BLaER1 treated with 17β-estradiol and CSF1 and Interleukin-3, amounts not matched to agents 10 nM and 100 nM (cell line): ENCODE results near the gene DCC.

Source experiments
- H3K27ac ChIP-seq, 11 experiments: shearing (Covaris generic); formaldehyde crosslinking; 2 replicates each; pipeline ENCODE4 v1.8.1; 2022
- H3K27me3 ChIP-seq, 11 experiments: shearing (Covaris generic); formaldehyde crosslinking; 2 replicates each; pipeline ENCODE4 v1.8.1; 2022
- H3K36me3 ChIP-seq, 11 experiments: shearing (Covaris generic); formaldehyde crosslinking; 2 replicates each; pipeline ENCODE4 v1.8.1; 2022
- H3K4me1 ChIP-seq, 10 experiments: shearing (Covaris generic); formaldehyde crosslinking; 2 replicates each; pipeline ENCODE4 v1.8.1; 2022
- H3K4me2 ChIP-seq, 11 experiments: shearing (Covaris generic); formaldehyde crosslinking; 2 replicates each; pipeline ENCODE4 v1.8.1; 2022
- H3K4me3 ChIP-seq, 10 experiments: shearing (Covaris generic); formaldehyde crosslinking; 2 replicates each; pipeline ENCODE4 v1.8.1; 2022
- H3K9ac ChIP-seq, 11 experiments: shearing (Covaris generic); formaldehyde crosslinking; 2 replicates each; pipeline ENCODE4 v1.8.1; 2022
- H3K9me3 ChIP-seq, 11 experiments: shearing (Covaris generic); formaldehyde crosslinking; replicated peaks in 1 of 11; 2 replicates each; pipeline ENCODE4 v1.8.1; 2022
- H4K20me1 ChIP-seq, 11 experiments: shearing (Covaris generic); formaldehyde crosslinking; 2 replicates each; pipeline ENCODE4 v1.8.1; 2022
- Cebpa-rat ChIP-seq, 11 experiments: shearing (Covaris generic); IDR thresholded peaks; 2 replicates each; pipeline ENCODE4 v1.8.1; 2022

Gene DCC

GRCh38 chr18:52991246-52991645, 651.2 kb downstream of the DCC start:
- Histone ChIP-seq H3K4me3 (no peak overlapping the region), H3K27ac (no peak overlapping the region), H3K36me3 (no peaks in the 10 kb centered on the region), H3K4me2 (peak overlapping the region in 4 of 11 experiments; percentile 1 to 20 (median 4); a peak in 4 of 22 replicates), H3K9ac (no peak overlapping the region), H3K4me1 (peaks cover 6 to 16% (median 13%) of the 10 kb centered on the region in 10 experiments; a peak in 19 of 20 replicates), H3K27me3 (no peaks in the 10 kb centered on the region), H4K20me1 (no peaks in the 10 kb centered on the region), H3K9me3 (peaks cover 0 to under 1% (median 0%) of the 10 kb centered on the region in 11 experiments; a peak in 1 of 22 replicates)
- TF ChIP-seq Cebpa-rat (IDR thresholded peaks at IDR 0.05), result no peak

GRCh38 chr18:52992041-52992440, 652.0 kb downstream of the DCC start:
- Histone ChIP-seq H3K36me3 (no peaks in the 10 kb centered on the region), H3K9me3 (no peaks in the 10 kb centered on the region), H3K9ac (no peak overlapping the region), H3K4me3 (no peak overlapping the region), H3K4me2 (peak overlapping the region in 9 of 11 experiments; percentile 1 to 24 (median 12); a peak in 11 of 22 replicates), H4K20me1 (no peaks in the 10 kb centered on the region), H3K27me3 (no peaks in the 10 kb centered on the region), H3K4me1 (peaks cover 6 to 16% (median 13%) of the 10 kb centered on the region in 10 experiments; a peak in 19 of 20 replicates), H3K27ac (no peak overlapping the region)
- no peak for TF ChIP-seq Cebpa-rat (IDR thresholded peaks at IDR 0.05)

GRCh38 chr18:52995875-52996274, 655.9 kb downstream of the DCC start:
- H3K27ac ChIP-seq, result no peak overlapping the region
- H3K9ac ChIP-seq, result no peak overlapping the region
- no peak overlapping the region for H3K4me2 ChIP-seq
- H4K20me1 ChIP-seq, result no peaks in the 10 kb centered on the region
- H3K36me3 ChIP-seq, result no peaks in the 10 kb centered on the region
- H3K9me3 ChIP-seq, result no peaks in the 10 kb centered on the region
- no peak for TF ChIP-seq Cebpa-rat (IDR thresholded peaks at IDR 0.05)
- H3K27me3 ChIP-seq, result no peaks in the 10 kb centered on the region
- H3K4me3 ChIP-seq, result no peak overlapping the region
- H3K4me1 ChIP-seq, result peaks cover 6 to 16% (median 13%) of the 10 kb centered on the region in 10 experiments; a peak in 19 of 20 replicates

GRCh38 chr18:52999633-53000032, 659.6 kb downstream of the DCC start:
- no peak overlapping the region for H3K9ac ChIP-seq
- no peaks in the 10 kb centered on the region for H3K9me3 ChIP-seq
- H3K27ac ChIP-seq, result no peak overlapping the region
- no peaks in the 10 kb centered on the region for H3K36me3 ChIP-seq
- no peaks in the 10 kb centered on the region for H3K27me3 ChIP-seq
- no peaks in the 10 kb centered on the region for H3K4me1 ChIP-seq
- no peak overlapping the region for H3K4me3 ChIP-seq
- TF ChIP-seq Cebpa-rat (IDR thresholded peaks at IDR 0.05), result no peak
- H4K20me1 ChIP-seq, result no peaks in the 10 kb centered on the region
- no peak overlapping the region for H3K4me2 ChIP-seq

GRCh38 chr18:53004798-53005197, 664.8 kb downstream of the DCC start:
- no peak for TF ChIP-seq Cebpa-rat (IDR thresholded peaks at IDR 0.05)
- no peaks in the 10 kb centered on the region for H4K20me1 ChIP-seq
- H3K36me3 ChIP-seq, result no peaks in the 10 kb centered on the region
- H3K4me2 ChIP-seq, result no peak overlapping the region
- no peak overlapping the region for H3K4me3 ChIP-seq
- H3K27ac ChIP-seq, result no peak overlapping the region
- no peak overlapping the region for H3K9ac ChIP-seq
- H3K4me1 ChIP-seq, result no peaks in the 10 kb centered on the region
- no peaks in the 10 kb centered on the region for H3K27me3 ChIP-seq
- H3K9me3 ChIP-seq, result no peaks in the 10 kb centered on the region

- Histone ChIP-seq H3K4me3 (no peak overlapping the region), H3K9me3 (no peaks in the 10 kb centered on the region), H3K27me3 (no peaks in the 10 kb centered on the region), H3K36me3 (no peaks in the 10 kb centered on the region), H4K20me1 (0 out of 22 replicates have a peak, but pooled peaks cover 0 to 3% (median 0%) of the 10 kb centered on the region in 11 experiments), H3K4me1 (no peaks in the 10 kb centered on the region), H3K9ac (no peak overlapping the region), H3K27ac (no peak overlapping the region), H3K4me2 (no peak overlapping the region)
- no peak for TF ChIP-seq Cebpa-rat (IDR thresholded peaks at IDR 0.05)
Measured at GRCh38 chr18:53018791-53019190, 678.8 kb downstream of the DCC start.

GRCh38 chr18:53025247-53025646, 685.2 kb downstream of the DCC start:
- no peak for TF ChIP-seq Cebpa-rat (IDR thresholded peaks at IDR 0.05)
- Histone ChIP-seq H3K4me2 (no peak overlapping the region), H3K4me1 (no peaks in the 10 kb centered on the region), H3K36me3 (no peaks in the 10 kb centered on the region), H3K4me3 (no peak overlapping the region), H3K27ac (no peak overlapping the region), H3K9me3 (no peaks in the 10 kb centered on the region), H3K27me3 (no peaks in the 10 kb centered on the region), H4K20me1 (0 out of 22 replicates have a peak, but pooled peaks cover 0 to 3% (median 0%) of the 10 kb centered on the region in 11 experiments), H3K9ac (no peak overlapping the region)

- no peaks in the 10 kb centered on the region for H3K36me3 ChIP-seq
- H3K4me1 ChIP-seq, result no peaks in the 10 kb centered on the region
- no peaks in the 10 kb centered on the region for H3K9me3 ChIP-seq
- no peak overlapping the region for H3K4me2 ChIP-seq
- no peaks in the 10 kb centered on the region for H4K20me1 ChIP-seq
- H3K27ac ChIP-seq, result no peak overlapping the region
- TF ChIP-seq Cebpa-rat (IDR thresholded peaks at IDR 0.05), result no peak
- no peak overlapping the region for H3K4me3 ChIP-seq
- no peak overlapping the region for H3K9ac ChIP-seq
- no peaks in the 10 kb centered on the region for H3K27me3 ChIP-seq
Measured at GRCh38 chr18:53028565-53028964, 688.6 kb downstream of the DCC start.

- H3K4me1 ChIP-seq, result no peaks in the 10 kb centered on the region
- no peak overlapping the region for H3K9ac ChIP-seq
- H3K4me3 ChIP-seq, result no peak overlapping the region
- peak in 4 of 11 experiments; percentile 21 to 59 (median 32); a peak in 5 of 22 replicates for TF ChIP-seq Cebpa-rat (IDR thresholded peaks at IDR 0.05)
- no peaks in the 10 kb centered on the region for H4K20me1 ChIP-seq
- H3K27me3 ChIP-seq, result no peaks in the 10 kb centered on the region
- no peaks in the 10 kb centered on the region for H3K9me3 ChIP-seq
- H3K36me3 ChIP-seq, result no peaks in the 10 kb centered on the region
- no peak overlapping the region for H3K27ac ChIP-seq
- no peak overlapping the region for H3K4me2 ChIP-seq
Measured at GRCh38 chr18:53033128-53033527, 693.1 kb downstream of the DCC start.

GRCh38 chr18:53038608-53039007, 698.6 kb downstream of the DCC start:
- Histone ChIP-seq H3K4me2 (no peak overlapping the region), H3K4me1 (no peaks in the 10 kb centered on the region), H3K4me3 (no peak overlapping the region), H3K27me3 (no peaks in the 10 kb centered on the region), H3K36me3 (no peaks in the 10 kb centered on the region), H3K9ac (no peak overlapping the region), H4K20me1 (no peaks in the 10 kb centered on the region), H3K9me3 (peaks cover 0 to 5% (median 0%) of the 10 kb centered on the region in 11 experiments; a peak in 1 of 22 replicates), H3K27ac (no peak overlapping the region)
- TF ChIP-seq Cebpa-rat (IDR thresholded peaks at IDR 0.05), result no peak
